GM10266 (cell line): ENCODE measurements around the gene SEC23IP.
A peak's percentile ranks its signal among the peaks of the same experiment; 100 is the strongest.

Experiments
- DNase-seq: peaks from one replicate; pipeline ENCODE4 v3.0.0; 2012; ENCODE audit errors: extremely low spot score
- TF ChIP-seq, protein P1 (sequence below): IDR thresholded peaks from 2 replicates; pipeline ENCODE4 v1.5.1; 2012; ENCODE audit warnings: mild to moderate bottlenecking, low read depth; ENCODE audit not compliant: control insufficient read depth, insufficient read depth; ENCODE audit errors: missing control alignments

SEC23IP gene

DNA sequence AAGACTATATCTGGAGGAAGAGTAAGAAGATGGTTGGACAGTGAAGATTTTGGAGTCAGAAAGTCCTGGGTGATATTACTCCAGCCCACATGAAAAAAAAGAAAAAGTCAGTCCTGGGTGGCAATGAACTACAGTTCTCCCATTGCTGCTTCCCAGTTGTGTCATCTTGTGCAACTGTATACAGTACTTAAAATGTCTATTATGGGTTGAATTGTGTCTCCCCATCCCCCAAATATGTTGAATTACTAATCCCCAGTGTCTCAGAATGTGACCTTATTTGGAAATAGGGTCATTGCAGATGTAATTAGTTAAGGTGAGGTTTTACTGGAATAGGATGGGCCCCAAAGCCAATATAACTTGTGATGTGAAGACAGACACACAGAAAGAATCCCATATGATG lies 15.6 kb downstream of the SEC23IP start:
- TF ChIP-seq, protein P1, sequence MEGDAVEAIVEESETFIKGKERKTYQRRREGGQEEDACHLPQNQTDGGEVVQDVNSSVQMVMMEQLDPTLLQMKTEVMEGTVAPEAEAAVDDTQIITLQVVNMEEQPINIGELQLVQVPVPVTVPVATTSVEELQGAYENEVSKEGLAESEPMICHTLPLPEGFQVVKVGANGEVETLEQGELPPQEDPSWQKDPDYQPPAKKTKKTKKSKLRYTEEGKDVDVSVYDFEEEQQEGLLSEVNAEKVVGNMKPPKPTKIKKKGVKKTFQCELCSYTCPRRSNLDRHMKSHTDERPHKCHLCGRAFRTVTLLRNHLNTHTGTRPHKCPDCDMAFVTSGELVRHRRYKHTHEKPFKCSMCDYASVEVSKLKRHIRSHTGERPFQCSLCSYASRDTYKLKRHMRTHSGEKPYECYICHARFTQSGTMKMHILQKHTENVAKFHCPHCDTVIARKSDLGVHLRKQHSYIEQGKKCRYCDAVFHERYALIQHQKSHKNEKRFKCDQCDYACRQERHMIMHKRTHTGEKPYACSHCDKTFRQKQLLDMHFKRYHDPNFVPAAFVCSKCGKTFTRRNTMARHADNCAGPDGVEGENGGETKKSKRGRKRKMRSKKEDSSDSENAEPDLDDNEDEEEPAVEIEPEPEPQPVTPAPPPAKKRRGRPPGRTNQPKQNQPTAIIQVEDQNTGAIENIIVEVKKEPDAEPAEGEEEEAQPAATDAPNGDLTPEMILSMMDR, result no peak
- DNase-seq, result no peak

DNA sequence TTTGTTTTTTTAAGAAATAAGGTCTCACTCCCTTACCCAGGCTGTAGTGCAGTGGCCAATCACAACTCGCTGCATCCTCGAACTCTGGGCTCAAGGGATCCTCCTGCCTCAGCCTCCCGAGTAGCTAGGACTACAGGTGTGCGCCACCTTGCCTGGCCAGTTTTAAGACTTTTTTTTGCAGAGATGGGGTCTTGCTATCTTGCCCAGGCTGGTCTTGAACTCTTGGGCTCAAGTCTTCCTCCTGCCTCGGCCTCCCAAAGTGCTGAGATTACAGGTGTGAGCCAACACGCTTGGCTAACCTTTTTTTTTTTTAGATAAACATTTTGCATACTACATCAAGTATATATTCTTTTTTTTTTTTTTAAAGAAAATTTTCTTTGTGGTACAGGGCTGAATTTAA lies 18.2 kb downstream of the SEC23IP start:
- TF ChIP-seq, protein P1, result no peak
- no peak for DNase-seq

DNA sequence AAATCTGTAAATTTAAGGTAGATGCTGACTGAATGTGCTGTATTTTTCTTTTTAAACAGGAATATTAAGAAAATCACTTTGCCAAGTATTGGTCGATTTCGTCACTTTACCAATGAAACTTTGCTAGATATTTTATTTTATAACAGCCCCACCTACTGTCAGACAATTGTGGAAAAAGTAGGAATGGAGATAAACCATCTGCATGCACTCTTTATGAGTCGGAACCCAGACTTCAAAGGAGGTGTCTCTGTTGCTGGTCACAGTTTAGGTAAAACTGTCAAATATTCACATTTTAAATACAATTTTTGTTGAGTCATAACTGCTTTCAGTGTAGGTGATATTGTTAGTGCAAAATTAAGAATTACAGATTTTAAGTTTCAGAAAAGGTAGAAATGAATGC lies 25.2 kb downstream of the SEC23IP start:
- TF ChIP-seq, protein P1, result no peak
- no peak for DNase-seq

DNA sequence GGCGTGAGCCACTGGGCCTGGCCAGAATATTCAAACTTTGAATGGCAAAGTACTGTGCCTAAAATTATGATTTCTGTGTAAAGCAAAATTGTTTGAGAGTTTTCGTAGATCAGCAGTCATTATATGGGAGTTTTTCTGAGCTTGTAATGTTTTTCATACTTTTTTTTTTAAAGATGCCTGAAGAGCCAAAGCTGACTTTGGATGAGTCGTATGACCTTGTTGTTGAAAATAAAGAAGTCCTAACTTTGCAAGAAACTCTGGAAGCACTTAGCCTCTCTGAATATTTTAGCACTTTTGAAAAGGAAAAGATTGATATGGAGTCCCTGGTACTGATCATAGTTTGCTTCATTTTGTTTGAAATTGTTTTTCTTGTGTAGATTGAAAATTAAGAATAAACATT lies 26.7 kb downstream of the SEC23IP start:
- DNase-seq, result no peak
- TF ChIP-seq, protein P1, result no peak

DNA sequence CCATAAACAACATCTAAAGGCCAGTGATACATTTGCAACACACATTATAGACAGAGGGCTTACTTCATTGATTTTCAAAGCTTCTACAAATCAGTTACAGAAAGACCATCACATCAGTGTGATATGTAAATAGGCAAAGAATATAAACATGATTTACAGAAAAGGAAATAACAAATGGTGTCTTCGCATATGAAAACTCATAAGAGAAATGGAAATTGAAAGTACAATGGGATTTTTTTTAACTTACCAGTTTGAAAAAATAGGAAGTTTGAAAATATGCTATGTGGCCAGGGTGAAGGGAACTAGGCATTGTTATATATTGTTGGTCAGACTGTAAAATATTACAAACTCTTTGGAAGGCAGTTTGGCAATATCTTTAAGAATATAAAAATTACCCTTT lies 27.3 kb downstream of the SEC23IP start:
- TF ChIP-seq, protein P1, result no peak
- peak; percentile 21 for DNase-seq

DNA sequence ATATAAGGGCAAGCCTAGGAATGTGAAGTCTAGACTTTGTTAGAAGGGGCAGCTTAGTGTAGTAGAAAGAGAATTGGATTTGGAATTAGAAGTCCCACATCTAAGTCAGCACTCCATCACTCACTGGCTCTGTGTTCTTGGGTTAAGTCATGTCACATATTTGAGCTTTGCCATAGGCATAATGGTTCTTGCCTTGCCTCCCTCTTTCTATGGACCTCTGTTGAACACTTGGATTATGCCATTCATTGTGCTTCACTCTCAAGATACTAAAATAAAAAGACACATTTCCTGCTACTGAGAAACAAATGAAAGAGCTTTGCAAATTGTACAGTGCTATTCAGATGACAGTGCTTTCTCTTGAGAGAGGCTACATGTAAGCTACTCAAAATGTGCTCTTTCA lies 35.9 kb downstream of the SEC23IP start:
- TF ChIP-seq, protein P1, result no peak
- DNase-seq, result no peak

DNA sequence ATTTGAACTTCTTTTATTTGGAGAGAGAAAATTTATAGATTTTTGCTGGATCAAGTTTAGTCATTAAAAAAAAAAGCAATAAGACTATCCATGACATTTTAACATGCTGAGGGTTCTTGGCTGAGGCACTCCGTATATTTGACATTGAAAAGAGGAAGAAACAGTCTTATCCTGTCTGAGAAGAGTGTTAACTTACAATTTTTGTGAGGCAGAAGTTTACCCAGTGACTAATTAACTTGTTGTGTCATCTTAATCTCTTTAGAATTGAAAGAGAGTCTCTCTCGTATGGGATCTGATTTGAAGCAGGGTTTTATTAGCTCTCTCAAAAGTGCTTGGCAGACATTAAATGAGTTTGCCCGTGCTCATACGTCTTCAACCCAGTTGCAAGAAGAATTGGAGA lies 39.3 kb downstream of the SEC23IP start:
- TF ChIP-seq, protein P1, result no peak
- no peak for DNase-seq

DNA sequence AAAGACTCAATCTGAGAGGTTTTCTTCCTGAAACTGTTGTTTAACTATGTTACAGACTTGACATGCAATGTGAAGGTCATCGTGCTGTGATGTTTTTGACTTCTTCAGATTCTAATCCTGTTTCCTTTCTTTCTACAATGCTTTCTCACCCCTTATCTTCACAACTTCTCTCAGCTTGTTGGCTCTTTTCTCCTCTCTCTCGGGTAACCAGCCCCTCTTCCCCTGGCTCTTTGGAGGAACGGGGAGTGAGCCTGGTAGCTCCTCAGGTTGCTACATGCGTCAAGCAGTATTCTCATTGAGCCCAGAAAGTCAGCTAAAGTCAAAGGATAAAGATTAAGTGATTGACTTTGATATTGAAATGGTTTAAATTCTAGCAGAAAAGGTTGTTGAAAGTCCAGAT lies 40.1 kb downstream of the SEC23IP start:
- TF ChIP-seq, protein P1, result no peak
- no peak for DNase-seq
